GM20431 (cell line): ENCODE data around the gene CACNA1F.

Source experiments
- in situ Hi-C: fragments of 300-500 bp; cut with MseI, MboI; formaldehyde crosslinking; loops from one replicate; pipeline ENCODE4 v1.15.0; 2020; ENCODE audit warnings: low sequenced_read_pairs; ENCODE audit not compliant: unreplicated experiment

Gene CACNA1F

DNA sequence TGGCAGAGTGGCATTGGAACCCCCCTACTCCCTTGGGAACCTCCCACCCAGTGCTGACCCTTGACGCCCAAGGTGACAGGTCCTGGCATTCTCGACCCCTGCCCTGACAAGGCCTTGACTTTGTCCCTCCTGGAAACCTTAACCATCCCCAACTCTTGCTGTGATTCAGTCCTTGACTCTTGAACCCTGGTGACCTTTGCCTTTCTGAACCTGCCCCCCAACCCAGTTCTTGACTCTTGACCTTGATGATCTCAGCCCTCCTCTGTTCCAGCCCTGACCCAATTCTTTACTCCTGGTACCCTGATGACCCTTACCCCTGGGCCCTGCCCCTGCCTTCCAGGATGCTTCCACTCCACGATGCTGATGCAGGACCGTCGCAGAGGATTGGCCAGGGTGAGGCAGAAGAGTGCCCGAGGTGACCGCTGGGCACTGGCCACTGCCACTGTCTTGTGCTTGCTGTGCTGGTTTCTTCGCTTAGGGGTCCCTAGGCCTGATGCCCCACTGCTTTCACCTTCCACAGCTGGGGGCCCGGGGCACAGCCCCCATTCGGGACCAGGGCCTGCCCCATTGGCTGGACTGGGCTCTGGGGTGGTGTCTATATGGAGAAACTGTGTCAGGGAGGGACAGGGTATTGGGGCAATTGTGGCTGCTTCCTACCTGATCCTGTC lies 1.7 kb downstream of the CACNA1F start:
- in situ Hi-C loops: no loop called here

DNA sequence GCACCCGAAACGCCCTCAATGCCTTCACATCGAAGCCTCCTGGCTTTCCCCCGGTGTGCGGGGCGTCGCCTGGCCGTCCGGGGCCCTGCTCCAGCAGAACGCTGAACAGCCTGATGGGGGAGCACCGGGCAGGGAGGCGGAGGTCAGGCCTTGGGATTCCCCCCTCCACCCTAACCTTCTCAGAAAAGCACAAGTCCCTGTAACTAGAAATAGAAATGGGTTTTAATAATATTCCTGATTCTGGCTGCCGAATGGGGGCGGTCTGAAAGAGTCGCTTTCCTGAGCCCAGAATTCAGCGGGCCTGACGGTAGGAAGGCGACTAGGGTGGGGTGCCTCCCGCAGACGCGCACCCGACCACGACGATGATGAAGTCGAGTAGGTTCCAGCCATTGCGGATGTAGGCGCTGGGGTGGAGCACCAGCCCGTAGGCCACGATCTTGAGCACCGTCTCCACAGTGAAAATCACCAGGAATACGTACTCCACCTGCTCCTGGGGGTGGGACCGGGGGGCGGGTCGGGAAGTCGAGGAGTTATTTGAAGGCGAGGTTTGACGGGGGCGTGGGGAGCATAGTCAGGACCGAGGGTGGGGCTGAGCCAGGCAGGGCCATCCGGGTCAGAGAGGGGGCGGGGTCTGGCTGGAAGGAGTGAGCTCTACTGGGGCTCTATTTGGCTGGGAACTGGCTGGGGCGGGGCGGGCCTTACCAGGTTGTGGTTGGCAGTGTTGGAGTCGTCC lies 2.5 kb downstream of the CACNA1F start:
- in situ Hi-C loops: no loop called here

GRCh38 chrX:49228185-49228584 lies 5.0 kb downstream of the CACNA1F start:
- in situ Hi-C loops: no loop called here

DNA sequence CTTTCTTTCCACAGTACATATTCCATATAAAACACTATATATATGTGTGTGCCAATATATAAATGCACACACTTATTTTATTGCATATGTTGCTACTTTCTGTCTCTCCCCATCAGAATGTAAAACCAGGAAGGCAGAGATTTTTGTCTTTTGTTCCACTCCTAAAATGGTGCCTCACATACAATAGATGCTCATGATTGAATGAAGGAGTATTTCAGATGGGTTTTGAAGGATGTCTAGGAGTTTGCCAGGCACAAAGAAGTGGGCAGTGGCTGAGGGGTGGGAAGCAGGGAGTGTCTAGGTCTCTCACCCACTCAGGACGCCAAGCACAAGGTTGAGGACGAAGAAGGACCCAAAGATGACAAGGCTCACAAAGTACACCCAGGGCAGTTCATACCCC lies 5.4 kb downstream of the CACNA1F start:
- in situ Hi-C loops: no loop called here

GRCh38 chrX:49226946-49227345 lies 6.2 kb downstream of the CACNA1F start:
- in situ Hi-C loops: no loop called here

GRCh38 chrX:49225858-49226257 lies 7.3 kb downstream of the CACNA1F start:
- in situ Hi-C loops: no loop called here

DNA sequence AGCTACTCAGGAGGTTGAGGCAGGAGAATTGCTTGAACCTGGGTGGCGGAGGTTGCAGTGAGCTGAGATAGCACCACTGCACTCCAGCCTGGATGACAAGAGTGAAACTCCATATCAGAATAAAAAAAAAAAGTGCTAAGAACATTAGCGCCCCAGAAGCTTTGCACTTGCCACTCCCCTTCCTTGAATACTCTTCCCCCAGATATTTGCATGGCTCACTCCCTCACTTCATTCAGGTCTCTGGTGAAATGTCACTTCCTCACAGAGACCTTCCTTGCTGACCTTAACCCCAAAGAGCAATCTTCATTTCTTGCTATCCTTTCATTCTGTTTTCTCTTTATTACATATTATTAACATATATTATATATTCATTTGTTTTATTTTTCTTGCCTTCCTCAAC lies 11.3 kb downstream of the CACNA1F start:
- in situ Hi-C loops: no loop called here

DNA sequence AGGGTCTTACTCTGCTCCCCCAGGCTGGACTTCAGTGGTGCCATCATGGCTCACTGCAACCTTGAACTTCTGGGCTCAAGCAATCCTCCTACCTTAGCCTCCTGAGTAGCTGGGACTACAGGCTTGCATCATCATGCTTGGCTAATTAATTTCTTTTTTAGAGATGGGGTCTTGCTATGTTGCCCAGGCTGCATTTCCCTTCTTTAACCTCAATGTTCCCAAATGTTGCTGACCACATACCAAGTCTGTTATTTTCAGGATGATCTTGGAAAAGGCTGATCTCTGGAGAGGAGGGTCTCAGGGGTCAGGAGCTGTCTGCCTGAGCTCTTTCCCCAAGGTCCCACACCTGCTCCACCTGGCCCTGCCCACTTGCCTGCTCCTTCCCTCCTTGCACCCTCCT lies 13.0 kb downstream of the CACNA1F start:
- in situ Hi-C loops: no loop called here

DNA sequence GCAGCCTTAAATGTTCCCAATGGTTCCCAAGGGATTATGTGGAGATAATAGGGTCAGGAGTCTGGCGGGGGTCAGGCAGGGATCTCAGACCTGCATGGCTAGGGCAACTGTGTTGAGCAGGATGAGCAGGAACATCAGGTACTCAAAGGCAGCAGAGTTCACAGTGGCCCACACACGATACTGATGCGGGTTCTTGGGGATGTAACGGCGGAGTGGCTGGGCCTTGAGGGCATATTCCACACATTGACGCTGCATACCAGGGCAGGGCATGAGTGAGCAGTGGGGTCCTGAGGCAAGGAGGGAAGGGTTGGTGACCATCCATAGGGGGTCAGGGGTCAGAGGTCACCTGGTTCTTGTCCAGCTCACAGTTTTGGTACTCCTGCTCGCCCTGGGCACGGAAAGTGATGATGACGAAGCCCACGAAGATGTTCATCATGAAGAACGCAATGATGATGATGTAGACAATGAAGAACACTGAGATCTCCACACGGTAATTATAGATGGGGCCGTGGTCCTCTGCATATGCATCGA lies 18.1 kb downstream of the CACNA1F start:
- in situ Hi-C loops: no loop called here

DNA sequence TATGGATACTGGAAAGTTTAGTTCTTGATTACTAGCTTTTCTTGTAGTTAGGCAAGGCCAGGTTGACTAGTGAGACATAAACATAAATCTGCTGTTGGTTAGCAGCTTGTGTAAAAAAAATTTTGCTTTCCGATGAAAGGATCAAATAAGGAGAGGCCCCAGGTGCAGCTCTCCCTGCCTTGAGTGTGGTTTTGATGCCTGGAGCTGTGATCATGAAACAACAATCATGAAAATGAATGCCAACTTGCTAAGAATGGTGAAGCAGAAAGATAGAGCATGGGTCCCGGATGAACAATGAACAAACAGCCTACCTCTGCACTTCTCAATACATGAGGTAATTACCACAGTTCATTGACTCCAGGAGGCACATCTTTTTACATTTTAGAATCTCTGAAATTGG lies 18.7 kb downstream of the CACNA1F start:
- in situ Hi-C loops: no loop called here

DNA sequence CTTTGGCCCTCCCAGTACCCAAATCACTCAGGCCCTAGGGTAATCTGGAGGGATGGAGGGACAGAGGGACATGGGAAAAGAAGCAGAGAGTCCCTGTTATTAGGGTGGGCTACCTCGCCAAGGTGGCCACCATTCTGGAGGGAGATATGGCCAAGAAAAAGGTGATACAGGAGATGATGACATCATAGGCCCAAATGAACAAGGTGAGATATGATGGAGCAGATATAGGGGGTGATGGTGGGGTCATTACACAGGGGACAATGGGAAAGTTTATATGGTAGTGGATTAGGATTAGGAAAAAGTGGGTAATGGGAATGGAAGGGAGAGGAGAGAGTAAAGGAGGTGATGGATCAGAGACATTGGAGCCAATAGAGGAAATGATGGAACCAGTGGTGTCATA lies 20.3 kb downstream of the CACNA1F start:
- in situ Hi-C loops: no loop called here

DNA sequence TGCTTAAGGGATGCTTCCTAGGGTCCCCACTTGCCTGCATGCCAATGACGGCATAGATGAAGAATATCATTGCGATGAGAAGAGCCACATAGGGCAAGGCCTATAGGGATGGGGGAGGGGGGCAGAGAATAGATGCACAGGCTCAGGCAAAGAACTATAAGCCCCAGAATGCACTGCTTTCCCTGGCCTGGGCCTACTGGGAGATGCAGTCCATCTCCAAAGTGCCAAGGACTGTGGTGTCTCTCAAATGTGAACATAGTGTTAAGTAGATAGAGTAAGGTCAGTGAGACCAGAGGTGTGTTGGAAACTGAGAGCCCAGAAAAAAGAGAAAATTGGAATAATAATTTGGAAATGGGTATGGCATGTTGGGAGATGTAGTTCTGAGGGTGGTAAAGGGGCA lies 20.9 kb downstream of the CACNA1F start:
- in situ Hi-C loops: no loop called here

DNA sequence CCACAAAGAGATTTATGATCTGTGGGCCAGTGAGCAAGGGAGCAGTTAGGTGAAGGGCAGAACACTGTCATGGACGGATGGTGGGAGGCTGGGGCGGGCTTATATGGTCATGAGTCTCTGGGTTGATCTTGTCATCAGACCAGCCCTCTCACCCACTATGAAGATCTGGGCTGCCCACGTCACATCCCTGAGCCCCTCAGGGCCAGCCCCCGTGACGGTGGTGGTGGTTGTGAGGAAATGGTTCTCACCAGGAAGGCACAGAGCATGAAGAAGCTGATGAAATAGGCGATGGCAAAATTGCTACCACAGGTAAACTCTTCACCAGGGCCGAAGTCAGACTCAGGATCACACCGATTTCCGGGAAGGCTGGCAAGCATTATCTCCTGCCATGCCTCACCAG lies 22.1 kb downstream of the CACNA1F start:
- in situ Hi-C loops: no loop called here

- in situ Hi-C loops: no loop called here
Measured at GRCh38 chrX:49210406-49210805, 22.7 kb downstream of the CACNA1F start.

DNA sequence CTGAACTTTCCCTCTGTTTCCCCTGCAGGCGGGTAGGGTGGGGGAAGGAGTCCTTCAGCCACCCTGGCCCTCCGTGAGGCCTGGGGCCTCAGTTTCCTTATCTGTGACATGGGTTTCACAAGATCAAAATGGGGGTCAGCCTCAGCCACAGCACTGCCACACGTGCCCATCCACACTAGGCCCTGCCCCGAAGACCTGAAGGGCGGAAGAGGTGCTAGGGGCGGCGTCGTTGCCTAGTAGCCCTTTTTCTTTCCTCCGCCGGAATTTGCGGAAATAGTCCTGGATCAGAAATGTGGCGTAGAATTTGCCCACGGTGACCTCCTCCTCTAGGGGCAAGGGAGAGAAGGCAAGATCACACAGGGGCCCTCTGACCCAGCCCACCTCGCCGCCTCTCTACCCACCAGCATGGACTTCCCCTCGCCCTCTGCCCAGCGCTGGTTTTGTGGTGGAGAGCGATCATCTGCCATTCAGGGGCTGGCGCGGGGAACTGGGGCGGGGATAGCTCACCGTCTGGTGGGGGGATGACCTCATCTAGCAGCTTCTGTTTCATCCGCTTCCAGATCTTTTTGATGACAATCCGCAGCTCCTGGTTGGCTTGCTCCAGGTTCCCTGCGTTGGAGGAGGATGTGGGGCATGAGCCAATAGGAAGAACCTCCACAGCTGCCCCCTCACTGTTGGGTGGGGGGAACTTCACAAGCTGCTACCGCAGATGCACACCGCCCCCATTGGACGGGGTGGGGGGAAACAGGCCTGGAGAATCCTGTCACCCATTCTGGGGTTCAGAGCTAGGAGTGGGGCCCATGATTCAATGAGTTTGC lies 23.5 kb downstream of the CACNA1F start:
- in situ Hi-C loops: no loop called here

GRCh38 chrX:49208399-49208798 lies 24.7 kb downstream of the CACNA1F start:
- in situ Hi-C loops: no loop called here

DNA sequence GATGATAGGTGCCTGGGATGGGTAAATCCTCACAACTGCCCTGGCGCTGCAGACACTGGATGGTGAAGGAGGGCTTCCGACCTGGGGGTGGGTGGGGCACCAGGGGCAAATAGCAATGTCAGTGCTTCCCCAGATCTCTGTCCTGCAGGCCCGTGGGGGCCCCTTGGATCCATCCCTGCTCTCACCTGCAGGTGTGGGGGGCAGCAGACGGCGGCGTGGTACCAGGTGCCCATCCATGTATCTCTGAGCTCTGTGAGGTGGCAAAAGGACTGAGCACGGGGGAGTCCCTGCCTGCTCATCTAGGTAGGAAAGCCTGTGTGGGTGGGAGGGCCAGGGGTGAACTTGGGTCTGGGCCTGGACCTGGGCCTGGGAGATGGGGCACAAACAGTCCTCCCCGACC lies 26.6 kb downstream of the CACNA1F start:
- in situ Hi-C loops: no loop called here

GRCh38 chrX:49205443-49205842 lies 27.7 kb downstream of the CACNA1F start:
- in situ Hi-C loops: no loop called here

GRCh38 chrX:49204709-49205108 lies 28.4 kb downstream of the CACNA1F start:
- in situ Hi-C loops: no loop called here

GRCh38 chrX:49204017-49204416 lies 29.1 kb downstream of the CACNA1F start:
- in situ Hi-C loops: no loop called here

- in situ Hi-C loops: no loop called here
Measured at GRCh38 chrX:49203536-49203935, 29.6 kb downstream of the CACNA1F start.
